ENCODE measurements around the gene DGLUCY.
"Not testable (repeated sequence)": the region's sequence is repeated elsewhere in the genome, so short reads cannot be mapped to it uniquely, and the experiment has no call there.

The DGLUCY gene

GRCh38 chr14:91193069-91193468 is 79.2 kb downstream of the DGLUCY start:
- DNase-seq (ENCODE audit: low read depth): no peak
- no peak for TF ChIP-seq CTCF (IDR thresholded peaks at IDR 0.05; ENCODE audit: insufficient read depth, low read depth, low read length, missing control alignments)
- no peak overlapping the region for H3K4me3 ChIP-seq (ENCODE audit: low read length)

DNA sequence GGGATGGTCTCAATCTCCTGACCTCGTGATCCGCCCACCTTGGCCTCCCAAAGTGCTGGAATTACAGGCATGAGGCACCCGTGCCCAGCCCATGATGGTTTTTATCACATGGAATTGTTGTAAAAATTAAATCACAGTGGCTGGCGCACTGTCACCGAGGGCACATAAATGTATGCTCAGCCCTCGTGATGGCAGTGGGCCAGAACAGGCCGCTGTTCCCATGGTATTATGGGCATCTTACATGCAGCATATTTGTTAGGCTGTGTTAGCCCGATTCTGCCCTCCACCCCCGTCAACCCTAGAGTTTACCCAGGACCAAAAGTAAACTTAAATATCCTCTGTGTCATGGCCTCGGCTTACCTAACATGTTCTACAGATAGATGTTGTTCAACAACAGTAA is 82.0 kb downstream of the DGLUCY start:
- TF ChIP-seq CTCF (IDR thresholded peaks at IDR 0.05; ENCODE audit: insufficient read depth, low read depth, low read length, missing control alignments): no peak
- DNase-seq (ENCODE audit: low read depth): no peak
- H3K4me3 ChIP-seq (ENCODE audit: low read length): no peak overlapping the region

DNA sequence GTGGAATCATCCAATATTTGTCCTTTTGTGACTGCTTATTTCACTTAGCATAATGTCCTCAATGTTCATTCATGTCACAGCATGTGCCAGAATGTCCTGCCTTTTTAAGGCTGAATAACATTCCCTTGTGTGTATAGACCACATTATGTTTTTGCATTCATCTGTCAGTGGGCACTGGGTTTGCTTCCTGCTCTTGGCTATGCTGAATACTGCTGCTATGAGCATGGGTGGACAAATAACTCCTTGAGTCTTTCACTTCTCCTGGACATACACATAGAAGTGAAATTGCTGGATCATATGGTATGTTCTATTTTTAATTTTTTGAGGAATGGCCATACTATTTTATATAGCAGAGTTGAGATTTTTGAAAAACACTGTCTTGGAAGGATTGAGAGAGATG is 83.8 kb downstream of the DGLUCY start:
- no peak for DNase-seq (ENCODE audit: low read depth)
- no peak overlapping the region for H3K4me3 ChIP-seq (ENCODE audit: low read length)
- TF ChIP-seq CTCF (IDR thresholded peaks at IDR 0.05; ENCODE audit: insufficient read depth, low read depth, low read length, missing control alignments): no peak

DNA sequence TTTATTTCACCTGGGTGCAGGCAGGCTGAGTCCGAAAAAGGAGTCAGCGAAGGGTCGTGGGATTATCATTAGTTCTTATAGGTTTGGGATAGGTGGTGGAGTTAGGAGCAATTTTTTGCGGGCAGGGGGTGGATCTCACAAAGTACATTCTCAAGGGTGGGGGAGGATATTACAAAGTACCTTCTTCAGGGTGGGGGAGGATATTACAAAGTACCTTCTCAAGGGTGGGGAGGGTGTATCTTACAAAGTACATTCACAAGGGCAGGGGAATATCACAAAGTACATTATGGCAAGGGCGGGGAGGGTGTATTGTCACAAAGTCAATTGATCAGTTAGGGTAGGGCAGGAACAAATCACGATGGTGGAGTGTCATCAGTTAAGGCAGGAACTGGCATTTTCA is 86.9 kb downstream of the DGLUCY start:
- not testable (repeated sequence) for H3K4me3 ChIP-seq (ENCODE audit: low read length); DNase-seq (ENCODE audit: low read depth)

GRCh38 chr14:91202234-91202974 is 88.5 kb downstream of the DGLUCY start:
- no peak overlapping the region for H3K4me3 ChIP-seq (ENCODE audit: low read length)
- TF ChIP-seq CTCF (IDR thresholded peaks at IDR 0.05; ENCODE audit: insufficient read depth, low read depth, low read length, missing control alignments): no peak
- DNase-seq (ENCODE audit: low read depth): no peak

DNA sequence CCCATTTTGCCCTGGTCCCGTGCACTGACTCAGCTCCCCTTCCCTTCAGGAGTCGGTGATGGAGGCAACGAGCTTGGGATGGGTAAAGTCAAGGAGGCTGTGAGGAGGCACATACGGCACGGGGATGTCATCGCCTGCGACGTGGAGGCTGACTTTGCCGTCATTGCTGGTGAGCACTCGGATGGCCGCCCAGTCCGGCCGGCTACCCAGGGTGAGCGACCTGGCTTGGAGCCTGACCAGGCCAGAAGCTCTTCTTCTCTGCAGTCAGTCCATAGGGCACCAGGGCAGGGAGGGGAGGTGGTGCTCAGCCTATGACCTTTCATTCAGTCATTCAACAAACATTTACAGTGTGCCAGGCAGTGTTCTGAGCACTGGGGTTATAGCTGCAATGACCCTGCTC is 90.8 kb downstream of the DGLUCY start:
- no peak for TF ChIP-seq CTCF (IDR thresholded peaks at IDR 0.05; ENCODE audit: insufficient read depth, low read depth, low read length, missing control alignments)
- DNase-seq (ENCODE audit: low read depth): no peak
- H3K4me3 ChIP-seq (ENCODE audit: low read length): no peak overlapping the region

- H3K4me3 ChIP-seq (ENCODE audit: low read length): no peak overlapping the region
- TF ChIP-seq CTCF (IDR thresholded peaks at IDR 0.05; ENCODE audit: insufficient read depth, low read depth, low read length, missing control alignments): no peak
- no peak for DNase-seq (ENCODE audit: low read depth)
These were observed 91.6 kb downstream of the DGLUCY start for GRCh38 chr14:91205459-91205858.

Data from epithelial cell of esophagus (primary cell).